ENCODE data around the gene CCNQ.

CCNQ gene

DNA sequence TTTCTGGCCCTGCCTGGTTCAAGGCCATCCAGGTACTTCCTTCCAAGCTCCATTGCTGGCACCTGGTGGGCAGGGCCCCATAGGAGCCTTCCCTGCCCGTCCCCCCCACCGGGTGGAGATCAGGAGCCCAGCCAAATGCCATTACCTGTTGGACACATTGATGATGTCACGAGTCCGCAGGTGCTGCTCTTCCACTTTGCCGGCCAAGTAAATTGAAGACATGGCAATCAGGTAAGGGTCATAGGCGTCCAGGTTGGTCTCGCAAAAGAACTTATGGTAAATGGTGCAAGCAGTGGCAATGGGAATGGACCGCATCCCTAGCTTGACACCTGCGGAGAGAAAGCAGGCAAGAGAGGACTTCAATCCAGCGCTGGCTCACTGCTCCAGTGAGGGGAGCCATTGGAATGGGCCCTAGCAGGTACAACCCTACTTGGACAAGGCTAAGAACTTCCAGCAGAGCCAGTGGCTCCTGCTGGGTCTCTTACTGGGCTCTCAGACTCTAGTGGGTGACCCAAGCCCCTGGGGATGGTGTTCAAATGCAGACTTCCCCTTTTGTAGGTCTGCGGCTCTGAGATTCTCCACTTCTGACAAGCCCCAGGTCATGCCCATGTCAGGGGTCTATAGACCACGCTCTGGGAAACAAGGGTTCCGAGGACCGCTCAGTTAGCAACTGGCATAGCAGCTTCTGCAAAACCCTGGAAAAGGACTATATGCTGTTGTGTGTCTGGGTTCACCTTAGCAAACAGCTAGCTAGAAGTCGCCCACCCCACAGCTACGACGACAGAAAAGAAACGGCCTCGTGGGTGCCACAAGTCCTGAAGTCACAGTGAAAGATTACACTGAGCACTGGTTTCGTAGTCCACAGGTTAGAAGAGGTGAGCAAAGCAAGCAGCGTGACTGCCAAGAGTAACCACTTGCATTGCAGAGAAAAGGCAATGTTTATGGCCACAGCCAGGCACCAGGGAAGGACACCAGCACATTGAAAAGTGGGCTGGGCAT is 2.8 kb downstream of the CCNQ start:
- no peak for DNase-seq

- no peak for DNase-seq
These were observed 3.6 kb downstream of the CCNQ start for GRCh38 chrX:153595387-153595786.

DNA sequence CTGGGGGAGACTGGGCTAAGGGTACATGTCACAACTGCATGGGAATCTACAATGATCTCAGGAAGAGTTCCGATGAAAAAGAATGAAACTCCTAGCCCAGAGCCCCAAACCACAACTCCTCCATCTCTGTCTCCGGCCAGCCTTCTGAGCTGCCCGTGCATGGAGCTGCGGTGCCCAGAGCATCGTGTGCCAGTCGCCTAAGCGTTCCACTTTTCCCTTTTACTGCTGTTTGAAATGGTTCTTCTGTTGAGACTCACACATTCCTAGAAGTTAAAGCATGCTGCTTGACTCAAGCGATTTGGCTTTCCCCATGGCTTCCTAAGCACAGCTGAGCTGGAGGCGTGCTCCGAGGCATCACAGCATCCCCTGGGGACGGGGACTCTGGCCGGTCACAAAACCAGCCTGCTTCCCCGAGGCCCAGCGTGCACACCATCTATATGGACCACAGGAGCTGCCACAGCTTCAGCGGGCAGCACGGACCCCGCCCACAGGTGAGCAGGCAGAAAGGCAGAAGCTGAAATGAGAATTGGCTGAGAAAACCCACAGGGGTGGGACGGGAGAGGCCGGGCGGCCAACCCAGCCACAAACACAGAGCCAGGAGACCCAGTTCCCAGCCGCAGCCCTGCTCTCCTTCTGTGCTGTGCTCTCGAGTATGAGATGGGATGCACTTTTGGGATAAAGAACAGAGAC is 5.0 kb downstream of the CCNQ start:
- DNase-seq: no peak

DNA sequence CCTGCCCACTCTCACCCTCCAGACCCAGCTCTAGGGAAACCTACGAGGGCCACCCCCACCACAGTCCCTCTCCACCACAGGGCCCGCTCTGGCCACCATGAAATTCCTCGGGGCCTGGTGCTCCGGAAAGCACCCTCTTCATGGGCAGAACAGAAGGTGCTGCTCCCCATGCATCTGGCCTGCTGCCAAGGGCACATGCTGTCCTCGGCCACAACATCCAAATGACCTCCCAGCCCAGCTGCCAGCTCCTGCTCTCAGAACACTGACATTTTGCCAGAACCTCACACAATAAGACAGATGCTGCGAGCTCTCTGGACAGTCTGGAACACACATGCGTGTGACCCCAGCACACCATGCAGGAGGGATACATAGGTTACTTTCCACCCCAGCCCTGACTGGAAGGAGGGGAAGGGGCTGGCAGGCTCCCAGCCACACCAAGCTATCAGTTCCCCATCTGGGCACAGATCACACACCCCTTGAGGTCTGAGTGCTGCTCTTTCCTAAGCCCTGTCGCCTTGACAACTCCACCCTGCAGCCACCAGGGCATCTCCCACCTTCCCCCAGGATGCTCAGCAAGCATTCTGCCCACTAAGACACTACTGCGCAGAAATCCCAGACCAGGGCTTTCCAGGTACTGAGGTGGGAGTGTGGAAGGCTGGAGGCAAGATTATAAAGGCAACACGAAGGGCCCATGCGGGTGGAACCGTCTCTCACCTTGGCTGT is 5.8 kb downstream of the CCNQ start:
- DNase-seq: no peak

DNA sequence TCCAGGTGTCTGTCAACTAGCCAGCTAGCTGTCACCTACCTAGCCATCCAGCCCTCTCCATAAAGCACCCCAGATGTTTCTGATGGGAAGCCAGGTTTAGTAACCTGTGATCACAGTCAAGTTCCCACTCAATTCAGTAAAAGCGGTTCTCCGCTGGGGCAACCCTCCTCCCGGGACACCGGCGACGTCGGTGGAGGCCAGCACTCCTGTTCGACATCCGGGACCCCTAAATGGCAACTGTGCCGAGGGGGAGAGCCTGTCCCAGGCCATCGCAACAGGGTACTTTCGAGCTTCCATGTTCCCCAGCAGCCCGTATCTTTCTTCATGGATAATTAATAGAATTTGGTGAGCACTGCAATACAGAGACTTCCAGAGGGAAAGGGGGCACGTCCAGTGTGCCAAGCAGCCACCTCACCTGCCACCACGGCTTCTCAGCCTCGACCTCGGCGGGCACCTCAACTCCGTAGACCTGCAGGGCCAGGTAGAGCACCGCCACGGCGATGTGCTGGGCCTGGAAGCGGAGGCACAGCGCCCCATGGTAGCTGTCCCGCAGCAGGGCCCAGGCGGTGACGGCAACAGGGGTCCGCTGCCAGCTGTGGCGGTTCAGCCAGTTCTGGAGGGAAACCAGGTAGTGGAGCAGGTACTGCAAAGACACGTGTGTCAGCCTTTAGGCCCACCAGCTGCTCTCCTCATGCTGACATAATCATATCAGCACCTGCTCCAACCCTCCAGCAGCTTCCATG is 6.7 kb downstream of the CCNQ start:
- DNase-seq: no peak

DNA sequence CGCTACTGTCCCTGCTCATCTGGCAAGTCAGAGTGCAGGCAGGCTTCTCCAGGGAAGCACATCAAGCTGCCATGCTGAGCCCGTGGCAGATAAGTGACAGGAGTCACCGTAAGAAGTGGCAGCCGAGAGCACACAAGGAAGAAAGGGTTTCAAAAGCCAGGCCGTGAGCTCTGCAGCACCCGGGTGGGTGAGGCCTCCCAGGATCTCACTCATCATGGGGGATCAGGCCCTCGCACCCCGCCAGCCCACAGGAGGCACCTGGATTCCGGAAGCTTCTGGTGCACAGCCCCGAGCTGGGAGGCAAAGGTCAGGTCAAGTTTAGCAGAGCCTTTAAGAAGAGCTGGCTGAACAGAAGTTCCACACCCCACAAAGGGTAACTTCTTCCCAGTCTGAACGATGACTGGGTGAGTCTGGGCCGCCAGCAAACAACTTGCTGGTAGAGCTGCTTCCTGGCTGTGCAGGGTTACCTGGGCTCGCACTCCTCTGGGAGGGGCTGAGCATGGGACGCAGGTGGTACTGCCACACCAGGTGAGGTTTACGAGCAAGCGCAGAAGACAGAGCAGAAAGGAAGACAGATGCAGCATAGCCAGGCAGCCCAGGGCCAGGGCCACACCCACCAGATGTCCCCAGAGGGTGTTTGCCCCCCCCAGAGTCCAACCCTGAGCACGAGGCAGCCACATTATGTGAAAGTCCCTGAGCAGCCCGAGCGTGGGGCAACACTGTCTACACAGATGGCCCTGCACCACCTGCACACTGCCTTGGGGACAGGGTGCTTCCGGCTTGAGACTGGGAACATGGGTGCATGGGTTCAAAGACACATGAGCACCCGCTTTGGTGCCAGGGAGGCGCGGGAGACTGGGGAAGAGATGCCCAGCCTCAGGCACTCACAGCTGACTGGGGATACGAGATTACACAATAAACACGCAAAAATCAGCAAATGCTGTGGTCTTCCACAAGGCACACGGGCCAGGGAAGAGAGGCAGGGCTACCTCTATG is 7.7 kb downstream of the CCNQ start:
- no peak for DNase-seq

- DNase-seq: no peak
These were observed 10.0 kb downstream of the CCNQ start for GRCh38 chrX:153588782-153589446.

DNA sequence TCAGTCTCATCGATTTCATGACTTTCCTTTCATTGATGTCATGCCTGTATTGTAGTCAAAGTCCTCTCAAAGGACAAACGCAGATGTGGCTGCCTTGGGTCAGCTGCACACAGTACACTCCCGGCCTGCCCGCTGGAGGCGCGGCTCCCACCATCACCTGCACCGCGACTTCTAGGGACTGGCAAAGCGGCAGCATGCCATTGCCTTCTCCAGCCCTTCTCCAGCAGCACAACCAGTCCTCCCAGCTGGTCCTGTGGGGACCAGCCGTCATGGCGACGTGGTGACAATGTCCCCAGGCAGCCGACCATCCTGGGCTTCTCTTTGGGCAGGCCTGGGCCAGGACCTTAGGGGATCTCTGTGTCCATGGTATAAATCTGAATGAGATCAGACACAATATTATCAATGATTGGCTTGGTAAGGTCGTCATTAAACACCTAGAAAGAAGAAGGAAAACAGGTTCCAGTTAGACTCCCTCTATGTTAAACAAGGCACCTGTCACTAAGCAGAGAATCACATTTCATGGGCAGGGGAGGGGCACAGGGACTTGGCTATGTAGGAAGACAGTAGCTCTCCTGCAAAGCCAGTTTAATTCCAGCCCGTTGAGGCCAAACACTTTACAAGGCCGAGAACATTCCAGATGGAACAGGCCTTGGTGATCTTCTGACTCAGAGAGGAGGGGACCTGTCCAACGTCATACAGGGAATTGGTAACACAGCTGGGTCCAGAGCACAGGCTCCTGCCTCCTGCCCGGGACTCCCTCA is 10.7 kb downstream of the CCNQ start:
- no peak for DNase-seq

GRCh38 chrX:153587342-153587741 is 11.6 kb downstream of the CCNQ start:
- no peak for DNase-seq

DNA sequence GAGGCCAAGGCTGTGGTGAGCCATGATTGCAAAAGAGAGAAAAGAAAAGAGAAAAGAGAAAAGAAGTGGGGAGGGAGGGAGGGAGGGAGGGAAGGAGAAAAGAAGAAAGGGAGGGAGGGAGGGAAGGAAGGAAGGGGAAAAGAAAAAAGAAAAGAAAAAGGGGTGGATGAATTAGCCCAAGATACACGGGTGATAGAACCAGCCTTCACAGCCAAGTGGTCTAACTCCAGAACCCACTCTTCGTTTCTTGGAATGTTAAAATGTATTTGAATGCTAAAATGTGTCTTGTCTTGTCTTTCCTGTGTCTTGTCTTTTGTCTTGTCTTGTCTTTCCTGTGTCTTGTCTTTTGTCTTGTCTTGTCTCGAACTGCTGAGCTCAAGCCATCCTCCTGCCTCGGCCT is 13.1 kb downstream of the CCNQ start:
- DNase-seq: no peak

- peak; percentile 4 for DNase-seq
These were observed 15.5 kb downstream of the CCNQ start for GRCh38 chrX:153583433-153583832.

GRCh38 chrX:153582896-153583295 is 16.0 kb downstream of the CCNQ start:
- DNase-seq: peak; percentile 35

DNA sequence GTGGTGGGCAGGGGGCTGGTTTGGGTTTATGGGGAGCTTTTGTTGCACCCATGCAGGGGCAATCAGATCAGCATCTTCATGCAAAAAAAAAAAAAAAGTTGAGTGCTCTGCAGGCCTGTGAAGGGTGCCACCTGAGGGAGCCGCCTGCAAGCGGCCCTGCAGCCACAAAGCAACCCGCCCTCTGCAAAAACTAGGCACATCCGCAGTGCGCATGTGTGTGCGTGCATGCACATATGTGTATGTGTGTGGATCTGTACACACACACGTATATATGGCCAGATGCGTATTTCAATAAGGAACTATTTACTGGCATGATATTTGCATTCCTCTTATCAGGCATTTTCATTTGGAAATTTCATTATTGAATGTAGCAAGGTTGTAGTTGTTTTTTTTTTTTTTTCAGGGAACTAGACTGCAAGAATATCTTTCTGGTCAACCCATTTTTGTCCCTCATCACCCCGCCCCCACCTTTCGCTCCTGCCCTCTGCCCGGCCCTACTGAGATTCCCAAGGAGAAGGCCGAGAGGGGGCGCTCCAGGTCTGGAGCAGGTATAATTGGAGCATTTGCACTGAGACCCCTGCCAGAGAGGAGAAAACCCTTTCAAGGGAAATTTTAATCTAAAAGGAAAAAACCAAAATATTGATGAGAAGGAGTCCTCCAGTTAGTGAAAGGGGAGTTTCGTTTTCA is 18.1 kb downstream of the CCNQ start:
- no peak for DNase-seq

- no peak for DNase-seq
These were observed 20.1 kb downstream of the CCNQ start for GRCh38 chrX:153578889-153579288.

DNA sequence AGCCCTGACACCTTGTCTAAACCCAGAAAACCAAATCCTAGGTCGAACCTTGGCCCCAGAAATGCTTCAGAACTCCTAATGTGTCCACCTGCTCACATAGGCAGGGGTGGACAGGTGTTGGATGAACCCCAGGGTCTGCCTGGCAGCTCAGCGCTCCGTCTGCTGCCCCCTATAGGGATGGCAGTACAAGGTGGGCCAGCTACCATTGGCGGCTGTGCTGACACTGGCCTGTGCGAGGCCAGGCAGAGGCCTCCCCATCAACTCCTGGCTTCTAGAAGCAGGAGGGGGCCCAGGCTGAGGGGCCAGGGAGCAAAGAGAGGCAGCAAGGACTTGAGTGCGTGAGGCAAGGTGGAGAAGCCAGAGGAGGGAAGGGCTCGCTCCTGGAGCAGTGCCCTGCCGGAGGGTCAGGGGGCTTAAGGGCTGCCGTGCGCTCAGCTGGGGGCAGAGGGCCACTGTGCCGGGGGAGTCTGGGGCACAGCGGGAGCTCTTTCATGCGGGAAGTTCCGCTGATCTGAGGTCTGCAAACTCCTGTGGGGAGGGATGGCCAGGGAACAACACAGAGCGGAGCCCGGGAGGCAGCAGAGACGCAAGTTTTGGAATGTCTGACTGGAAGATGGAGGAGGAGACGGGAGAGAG is 20.6 kb downstream of the CCNQ start:
- DNase-seq: no peak

DNA sequence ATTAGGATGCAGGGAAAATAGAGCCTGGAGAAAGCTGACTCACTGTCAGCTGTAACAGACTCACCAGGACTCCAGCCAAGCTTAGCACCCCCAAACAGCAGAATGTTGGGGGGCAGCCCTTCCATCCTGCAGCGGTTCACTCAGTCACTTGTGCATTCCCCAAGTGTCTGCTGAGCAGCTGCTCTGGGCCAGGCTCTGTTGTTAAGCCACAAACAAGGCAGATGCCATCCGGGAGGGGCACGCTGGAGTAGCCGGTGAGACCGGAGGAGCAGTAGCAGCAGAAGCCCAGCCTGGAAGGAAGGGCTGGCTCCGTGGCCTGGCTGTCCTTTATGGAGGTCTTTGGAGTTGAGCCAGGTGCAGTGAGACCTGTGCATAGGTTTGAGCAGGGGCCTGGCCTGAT is 22.0 kb downstream of the CCNQ start:
- DNase-seq: no peak

DNA sequence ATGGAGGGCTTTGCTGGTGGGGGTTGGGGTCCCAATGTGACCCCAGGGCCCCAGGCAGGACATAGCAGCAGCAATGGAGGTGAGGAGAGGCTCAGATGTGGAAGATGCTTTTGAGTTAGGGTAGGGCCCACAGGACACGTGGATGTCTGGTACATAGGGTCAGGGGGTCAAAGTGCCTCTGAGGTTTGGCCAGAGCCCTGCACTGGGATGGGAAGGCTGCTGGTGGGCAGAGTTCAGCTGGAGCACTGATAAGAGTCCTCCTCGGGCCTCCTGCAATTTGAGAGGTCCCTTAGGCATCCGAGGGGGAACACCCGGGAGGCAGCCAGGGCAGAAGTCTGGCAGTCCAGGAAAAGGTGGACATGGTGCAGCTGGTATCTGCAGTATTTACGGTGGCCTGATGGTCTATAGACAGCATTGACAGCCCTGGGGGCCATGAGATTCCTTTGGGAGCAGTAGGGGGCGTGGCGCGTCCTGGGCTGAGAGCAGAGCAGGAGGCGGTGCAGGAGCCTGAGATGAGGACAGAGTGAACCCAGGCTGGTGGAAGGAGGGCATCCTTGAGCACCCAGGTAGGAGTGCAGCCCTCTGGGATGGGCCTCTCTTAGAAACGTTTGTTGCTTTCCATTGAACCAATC is 22.6 kb downstream of the CCNQ start:
- no peak for DNase-seq

DNA sequence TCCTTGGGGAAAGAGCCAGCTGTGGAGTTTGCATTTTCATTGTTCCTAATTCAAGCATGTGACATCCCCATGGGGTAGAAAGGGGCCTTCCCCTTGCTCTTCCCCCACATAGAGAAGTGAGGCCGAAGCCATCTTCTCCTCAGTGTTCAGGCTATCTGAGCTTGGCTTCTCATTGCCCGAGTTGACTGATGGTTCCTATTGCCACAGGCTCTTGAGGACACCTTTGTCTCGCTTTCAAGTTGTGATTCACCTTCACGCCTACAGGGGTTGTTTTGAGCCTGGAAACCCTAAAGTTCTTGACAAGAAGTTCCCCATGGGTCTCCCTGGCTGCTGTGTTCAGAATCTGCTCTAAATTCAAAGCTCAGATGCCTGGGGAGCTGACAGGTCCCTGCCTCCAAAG is 25.0 kb downstream of the CCNQ start:
- no peak for DNase-seq

All from fibroblast of skin of abdomen (primary cell).